GM18519 (cell line): Measurements from ENCODE around the gene MPPED1.

Experiments used
- ATAC-seq: cut with Tn5 transposase; IDR thresholded peaks from one replicate; pipeline ENCODE4 v1.9.1; 2021; ENCODE audit warnings: mild to moderate bottlenecking, moderate library complexity; ENCODE audit not compliant: unreplicated experiment, low FRiP score

MPPED1 gene

DNA sequence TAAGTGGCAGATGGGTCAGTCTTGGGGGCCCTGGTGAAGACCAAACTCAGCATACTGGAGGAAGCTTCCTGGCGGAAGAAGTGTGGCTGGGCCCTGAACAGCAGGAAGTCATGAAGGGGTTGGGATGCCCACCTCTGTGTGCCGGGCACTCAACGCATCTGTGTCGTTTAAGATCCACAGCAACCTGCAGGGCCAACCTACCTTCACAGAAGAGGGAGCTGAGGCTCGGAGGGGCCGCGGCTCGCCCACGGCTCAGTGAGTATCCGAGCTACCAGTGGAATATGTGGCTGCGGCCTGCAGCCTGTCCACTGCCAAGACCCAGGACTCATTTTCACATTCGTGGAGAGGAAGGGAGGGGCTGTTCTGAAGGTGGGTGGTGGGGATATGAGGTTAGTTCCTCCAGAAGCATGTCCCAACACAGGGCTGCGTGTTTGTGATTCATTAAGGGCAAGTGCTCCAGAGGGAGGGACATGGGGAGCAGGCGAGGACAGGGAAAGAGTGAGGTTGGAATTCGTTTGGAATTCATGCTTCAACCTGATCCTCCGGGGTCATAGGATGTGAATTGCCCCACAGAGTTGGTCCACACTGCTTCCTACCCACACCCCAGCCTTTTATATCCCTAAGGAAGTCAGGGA is 99.6 kb downstream of the MPPED1 start:
- no peak for ATAC-seq

DNA sequence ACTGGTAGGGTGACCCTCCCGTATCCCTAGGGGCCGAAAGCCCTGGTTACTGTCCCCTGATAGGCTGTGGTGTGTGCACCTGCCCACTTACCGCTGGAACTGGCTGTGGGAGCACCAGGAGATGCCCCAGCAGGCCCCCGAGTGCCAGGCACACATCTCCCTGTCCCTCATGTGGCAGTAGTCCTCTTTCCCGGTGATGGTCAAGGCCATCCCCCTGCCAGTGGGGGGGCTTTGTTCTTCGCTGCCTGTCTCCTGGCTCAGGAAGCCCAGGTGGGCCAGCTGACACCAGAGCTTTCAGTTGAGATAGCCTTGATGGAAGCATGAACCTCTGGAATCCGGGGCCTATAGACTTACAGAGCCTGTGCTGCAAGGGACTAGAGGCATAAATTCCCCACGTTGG is 100.5 kb downstream of the MPPED1 start:
- no peak for ATAC-seq

DNA sequence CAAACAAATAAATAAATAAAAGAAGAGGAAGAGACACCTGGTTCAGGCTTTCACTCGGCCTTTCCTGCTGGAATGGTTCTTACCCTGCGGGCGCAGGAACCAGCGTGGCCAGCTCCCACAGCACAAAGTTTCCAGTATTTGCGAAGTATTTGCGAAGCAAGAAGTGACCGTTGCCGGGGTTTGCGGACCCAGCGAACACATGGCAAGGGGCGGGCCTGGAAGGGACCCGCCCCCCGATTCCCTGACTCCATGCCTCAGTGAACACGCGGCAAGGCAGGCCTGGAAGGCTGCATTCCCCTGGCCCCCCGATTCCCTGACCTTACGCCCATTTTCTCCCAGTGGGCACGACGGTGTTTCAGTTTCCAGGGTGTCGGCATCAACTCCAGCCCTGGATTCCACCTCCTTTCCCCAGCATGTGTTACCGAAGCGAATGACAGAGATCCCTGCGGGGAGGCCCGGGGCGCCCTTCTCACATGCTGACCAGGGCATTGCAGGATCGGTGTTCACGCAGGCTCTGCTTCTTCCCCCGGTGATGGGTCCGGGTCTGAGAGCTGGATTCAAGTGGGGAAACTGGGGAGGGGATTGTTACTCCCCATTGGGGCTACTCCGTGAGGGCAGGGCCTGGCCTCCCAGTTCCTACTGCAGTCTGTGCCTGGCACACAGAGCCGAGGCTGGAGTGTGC is 102.8 kb downstream of the MPPED1 start:
- no peak for ATAC-seq

DNA sequence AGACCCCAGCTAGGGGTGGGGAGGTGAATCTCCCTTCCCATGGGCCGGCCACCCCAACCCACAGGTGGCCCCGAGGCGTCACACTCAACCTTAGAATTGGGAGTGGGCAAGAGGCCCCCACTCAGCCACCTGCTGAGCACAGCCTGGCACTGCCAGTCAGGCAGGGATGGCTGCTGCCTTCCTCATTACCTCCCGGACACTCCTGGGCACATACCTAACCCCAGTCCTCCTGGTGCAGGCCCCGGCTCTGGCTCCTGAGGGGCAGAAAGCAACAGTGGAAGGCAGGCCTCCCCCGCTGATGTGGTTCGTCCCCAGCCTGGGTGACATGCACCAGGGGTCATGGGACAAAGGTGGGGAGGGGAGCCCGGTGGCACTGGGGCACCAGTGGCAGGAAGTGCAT is 103.6 kb downstream of the MPPED1 start:
- no peak for ATAC-seq

DNA sequence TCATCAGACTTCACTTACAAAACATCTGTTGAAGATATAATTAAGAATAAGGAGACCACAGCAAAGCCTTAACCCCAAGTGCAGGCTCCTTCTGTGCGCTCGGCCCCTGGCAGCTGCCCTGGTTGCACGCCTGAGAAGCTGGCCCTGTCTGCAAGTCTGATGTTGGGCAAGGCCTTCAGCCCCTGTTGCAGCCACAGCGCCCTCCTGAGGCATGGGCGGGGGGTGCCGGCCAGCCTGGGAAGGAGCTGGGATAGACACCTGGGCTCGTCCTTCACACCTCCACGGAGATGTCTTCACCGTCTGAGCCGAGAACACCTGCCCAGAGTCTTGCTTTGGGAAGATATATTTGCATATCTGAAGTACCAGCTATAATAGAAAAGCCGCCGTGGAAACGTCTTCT is 104.1 kb downstream of the MPPED1 start:
- no peak for ATAC-seq

DNA sequence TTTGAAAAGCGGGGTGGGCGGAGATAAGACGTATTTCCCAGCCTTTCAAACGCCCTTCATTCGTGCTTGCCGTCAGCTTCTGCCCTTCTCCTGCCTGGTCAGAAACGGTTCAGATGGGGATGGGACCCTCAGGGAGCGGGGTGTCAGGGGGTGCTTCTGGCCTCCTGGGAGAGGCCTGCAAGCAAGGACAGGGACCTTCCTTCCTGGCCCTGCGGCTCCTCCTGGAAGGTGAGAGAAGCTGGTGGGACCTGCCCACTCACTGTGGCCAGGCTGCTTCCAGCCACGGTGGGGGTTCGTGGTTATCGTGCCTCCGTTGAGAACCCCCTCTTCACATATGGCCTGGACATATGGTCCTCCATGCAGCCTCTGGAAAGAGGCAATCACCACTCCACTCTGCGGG is 104.6 kb downstream of the MPPED1 start:
- no peak for ATAC-seq

DNA sequence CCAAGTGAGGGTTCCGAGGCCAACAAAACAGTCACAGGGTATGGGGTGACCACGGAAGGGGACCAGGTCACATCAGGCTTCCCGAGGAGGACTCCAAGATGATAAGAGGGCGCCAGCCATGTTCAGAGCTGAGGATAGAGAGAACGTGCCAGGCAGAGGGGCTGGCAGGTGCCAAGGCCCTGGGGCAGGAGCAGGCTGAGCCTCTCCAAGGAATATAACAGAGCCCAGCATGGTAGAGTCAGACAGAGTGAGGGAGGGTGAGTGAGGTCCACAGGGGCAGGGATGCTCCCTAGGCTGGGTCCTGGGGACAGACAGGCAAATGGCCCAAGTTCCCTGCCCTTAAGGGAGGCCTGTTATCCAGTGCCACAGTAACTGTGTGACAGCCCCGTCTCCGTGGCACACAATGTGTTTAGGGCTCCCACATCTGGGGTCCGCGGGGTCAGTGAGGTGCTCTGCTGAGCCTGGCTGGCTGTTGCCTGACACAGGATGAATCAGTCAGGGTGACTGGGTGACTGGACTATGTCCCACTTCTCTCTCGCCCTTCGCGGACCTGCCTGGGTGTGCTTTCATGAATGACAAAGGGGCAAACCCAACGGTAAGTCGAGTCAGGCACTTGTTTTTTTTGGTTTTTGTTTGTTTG is 105.3 kb downstream of the MPPED1 start:
- ATAC-seq: no peak

DNA sequence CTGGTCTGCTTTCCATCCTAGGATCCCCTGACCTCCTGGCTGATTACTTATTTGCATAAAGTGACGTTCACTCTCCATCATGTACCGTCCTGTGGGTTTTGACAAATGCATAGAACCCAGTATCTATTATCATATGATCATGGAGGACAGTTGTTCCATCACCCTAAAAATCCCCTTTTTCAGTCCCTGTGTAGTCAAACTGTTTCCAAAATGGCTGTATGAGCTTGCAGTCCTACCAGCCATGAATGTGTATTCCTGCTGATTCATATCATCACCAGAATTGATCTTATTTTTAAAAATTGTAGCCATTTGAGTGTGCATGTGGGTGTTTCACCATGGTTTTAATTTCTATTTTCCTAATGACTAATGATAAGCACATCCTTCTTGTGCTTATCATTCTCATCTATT is 108.8 kb downstream of the MPPED1 start:
- no peak for ATAC-seq

DNA sequence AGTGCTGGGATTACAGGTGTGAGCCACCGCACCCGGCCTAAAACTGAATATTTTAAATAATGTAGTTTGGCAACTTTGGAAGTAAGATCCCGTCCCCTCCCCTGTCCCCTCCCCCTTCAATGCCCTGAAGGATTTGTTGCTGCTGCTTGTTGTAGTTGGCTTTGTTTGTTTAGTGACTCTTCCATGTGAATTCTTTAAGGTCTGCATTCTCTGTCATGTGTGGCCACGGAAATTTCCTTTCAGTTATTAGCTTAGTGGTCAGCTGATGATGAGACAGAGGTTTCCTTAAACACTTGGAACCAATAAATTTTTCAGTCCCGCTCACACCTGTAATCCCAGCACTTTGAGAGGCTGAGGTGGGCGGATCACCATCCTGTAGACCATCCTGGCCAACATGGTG is 109.9 kb downstream of the MPPED1 start:
- ATAC-seq: no peak

DNA sequence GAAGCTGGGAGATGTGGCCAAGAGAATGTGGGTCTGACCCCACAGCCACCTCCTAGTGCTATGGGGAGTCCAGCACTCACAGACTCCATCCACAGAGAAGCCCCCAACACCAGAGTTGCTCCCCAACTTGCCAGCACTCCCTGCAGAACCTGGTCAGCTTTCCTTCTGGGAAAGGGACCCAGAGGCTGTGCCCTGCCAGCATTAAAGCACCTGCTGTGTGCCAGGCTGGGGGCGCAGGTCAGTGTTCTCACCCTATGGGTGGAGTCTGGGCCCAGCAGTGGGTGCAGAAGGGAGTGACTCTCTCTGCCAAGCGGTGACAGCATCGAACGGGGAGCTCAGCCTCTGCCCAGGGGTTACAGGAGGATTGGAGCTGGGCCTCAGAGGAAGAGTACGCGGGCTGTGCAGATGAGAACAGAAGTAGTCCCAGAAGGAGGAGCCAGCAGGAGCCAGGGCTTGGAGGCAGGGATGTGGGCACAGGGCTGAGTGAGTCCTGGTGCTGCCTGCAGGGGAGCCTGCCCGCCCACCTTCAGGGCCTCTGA is 114.4 kb downstream of the MPPED1 start:
- ATAC-seq: no peak

DNA sequence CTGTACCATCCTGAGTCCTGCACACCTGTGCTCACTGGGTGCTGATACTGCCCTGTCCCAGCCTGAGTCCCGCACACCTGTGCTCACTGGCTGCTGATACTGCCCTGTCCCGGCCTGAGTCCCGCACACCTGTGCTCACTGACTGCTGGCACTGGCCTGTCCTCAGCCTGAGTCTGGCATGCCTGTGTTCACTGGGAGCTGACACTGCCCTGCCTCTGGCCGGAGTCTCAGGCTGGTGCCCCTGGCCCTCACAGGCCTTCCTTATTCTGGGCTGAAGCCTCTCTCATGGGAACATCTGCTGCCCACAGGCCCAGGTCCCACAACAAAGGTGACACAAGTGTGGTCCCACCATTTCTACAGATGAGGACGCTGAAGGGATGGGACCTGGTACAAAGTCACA is 115.1 kb downstream of the MPPED1 start:
- no peak for ATAC-seq

DNA sequence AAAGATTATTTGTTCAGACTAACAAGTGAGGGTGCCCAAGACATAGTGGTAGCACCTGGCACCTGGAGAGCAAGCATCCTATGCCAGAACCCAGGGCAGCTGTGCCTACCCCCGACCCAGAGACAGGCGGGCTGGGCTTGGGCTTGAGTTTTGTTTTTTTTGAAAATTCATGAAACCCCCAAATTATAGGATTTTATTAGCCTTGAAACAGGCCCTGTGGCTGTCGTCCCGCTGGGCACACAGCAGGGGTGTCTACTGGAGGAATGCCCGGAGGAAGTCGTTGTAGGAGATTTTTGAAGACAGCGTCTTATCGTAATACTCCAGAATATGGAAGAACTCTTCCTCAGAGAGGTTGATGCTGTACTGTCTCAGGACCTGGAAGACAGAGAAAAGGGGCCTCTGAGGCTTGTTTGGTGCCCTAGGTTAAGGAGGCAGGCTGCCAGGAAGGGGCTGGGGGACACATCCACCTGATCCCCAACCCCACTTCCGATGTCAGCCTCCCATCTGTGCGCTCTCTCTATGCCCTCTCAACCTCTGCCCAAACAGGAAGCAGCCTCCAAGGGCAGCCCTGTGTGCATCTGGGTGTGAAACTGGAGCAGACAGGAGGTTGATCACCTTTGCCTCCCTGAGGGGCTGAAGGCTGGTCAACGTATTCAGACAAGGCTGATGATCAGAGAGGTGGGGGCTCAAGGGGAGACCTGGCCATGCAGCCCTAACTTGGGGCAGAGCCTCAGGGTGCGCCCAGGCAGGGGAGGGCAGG is 117.0 kb downstream of the MPPED1 start:
- no peak for ATAC-seq

DNA sequence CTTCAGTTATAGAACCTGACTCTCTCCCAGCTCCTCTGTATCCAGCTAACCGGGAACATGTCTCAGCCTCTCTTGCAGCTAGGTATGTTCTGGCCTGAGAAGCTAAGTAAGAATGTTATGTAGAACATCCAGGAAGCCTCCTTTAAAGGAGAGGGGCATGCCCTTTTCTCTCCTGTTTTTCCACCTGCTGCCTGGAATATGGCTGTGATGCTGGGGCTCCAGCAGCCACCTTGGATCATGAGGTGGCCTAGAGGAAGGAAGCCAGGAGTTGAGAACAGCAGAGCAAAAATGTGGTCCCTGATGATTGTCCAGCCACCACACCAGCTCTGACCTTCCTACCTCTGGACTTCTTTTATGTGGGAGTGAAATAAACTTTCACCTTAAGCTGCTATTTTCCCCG is 117.6 kb downstream of the MPPED1 start:
- no peak for ATAC-seq

DNA sequence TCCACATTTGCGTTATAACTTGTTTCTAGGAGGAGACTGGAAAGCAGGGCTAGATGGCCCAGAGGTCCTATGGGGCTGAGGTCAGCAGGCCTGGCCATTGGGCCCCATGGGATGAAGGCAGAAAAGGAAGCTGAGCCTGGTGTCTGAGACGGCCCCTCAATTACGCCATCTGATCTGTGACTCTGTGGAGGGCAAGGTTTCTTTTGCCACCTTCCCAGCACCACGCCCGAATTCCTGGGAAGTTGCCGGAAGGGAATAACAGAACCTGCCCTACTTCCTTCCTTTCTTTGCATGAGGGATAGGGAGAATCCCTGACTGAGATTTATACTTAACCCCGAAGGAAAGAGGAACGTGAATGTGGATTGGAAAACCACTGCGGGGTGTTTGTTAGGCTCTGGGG is 118.1 kb downstream of the MPPED1 start:
- ATAC-seq: no peak

DNA sequence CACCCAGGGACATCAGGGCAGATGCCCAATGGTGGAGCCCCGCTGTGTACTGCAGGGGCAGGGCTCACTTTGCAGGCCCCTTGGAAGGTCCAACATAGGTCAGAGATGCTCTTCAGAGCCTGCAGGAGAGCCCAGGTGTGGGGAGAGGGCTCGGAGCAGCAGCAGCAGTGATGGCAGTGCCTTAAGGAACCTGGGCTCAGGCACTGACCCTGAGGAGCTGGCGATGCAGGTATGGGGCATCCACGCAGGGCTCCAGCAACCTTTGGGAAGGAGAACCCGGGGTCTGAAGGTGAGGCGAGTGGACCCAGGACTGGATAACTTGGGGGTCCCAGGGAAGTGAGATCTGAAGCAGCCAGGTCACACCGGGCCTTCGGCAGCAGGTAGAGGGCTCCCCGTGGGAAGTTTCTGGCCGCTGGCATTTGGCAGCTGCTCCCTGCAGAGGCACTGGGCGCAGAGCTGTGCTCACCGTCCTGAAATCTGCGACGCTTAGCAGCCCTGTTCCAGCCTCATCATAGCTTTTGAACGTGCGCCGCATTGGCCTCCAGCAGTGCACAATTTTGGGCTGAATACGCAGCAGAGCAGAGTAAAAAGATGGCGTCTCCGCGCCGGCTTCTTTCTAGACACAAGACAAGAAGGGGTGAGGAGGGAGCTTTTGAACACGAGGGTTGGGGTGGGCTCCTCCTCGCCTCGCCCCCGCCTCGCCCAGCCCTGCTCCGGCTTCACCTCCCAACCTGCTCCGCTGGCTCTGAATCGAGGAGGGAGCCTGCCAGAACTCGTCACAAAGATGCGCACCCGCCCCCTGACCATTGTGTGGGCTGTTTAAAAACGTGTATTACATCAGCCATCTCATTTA is 118.8 kb downstream of the MPPED1 start:
- ATAC-seq: no peak

DNA sequence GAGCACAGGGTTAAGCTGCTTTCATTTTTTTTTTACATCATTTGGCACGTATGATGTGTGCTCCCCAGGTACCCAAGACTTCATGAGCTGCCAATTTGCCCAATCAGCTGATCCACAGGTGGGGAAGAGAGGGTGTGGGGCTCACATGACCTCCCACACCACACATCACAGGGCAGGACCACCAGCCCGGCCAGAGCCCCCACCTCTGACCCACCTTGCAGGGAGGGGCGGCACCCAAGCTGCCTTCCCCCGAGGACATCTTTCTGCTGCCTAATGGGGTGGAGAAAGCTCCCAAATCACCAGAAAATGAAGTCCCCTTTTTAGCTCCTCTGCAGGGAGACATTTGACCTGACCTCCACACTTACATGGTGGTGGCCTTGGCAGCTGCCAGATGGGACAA is 119.8 kb downstream of the MPPED1 start:
- no peak for ATAC-seq

DNA sequence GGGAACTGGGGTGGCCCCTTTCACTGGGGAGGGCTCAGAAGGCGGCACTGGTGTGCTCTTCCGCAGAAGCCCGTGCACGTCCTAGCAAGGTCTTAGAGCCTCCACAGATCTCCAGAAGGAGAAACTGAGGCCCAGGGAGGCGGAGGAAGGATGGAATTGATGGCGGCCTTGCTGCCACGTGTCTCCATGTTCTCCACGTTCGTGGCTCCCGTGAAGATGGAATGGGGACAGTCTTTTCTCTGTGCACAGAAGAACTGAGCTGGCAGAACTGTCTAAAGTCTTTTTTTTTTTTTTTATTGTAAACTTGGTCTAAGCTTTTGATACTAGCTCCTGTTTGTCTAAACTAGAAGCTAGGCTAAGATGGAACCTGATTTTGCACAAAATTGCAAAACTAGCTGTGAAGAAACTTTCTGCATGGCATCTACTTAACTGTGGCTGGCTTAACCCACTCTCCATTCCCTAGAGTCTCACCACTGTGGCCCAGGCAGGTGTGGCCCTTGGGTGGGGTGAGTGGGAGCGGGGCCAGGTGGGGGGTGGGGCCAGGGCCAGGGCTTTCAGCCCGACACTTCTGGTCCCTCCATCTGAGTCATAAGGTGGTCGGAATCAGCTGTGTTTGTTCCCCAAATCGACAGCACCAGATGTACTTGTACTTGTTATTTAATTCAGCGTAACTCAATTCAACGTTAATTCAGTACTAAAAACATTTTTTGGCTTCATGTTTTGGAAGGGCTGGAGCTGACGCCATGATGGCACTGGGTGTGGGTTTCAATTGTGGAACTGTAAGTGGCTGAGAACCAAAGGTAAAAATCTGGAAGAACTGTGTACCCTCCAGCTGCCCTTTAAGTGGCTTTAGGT is 120.7 kb downstream of the MPPED1 start:
- ATAC-seq: no peak

DNA sequence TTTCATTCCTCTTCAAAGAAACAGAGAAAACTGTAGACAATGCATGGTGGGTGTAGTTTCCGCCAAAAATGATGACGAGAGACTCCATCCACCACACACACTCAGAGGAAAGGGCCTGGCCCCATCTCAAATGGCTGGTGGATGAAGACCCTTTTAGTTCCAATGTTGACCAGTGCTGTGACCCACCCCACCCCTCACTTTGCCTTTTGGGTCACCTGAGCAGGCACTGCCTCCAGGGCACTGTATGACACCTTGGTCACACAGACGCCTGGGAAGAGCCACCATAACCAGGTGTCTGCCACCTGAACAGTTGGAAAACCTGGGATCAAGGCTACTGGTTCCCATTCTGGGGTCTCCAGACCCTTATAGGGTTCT is 121.3 kb downstream of the MPPED1 start:
- ATAC-seq: no peak

DNA sequence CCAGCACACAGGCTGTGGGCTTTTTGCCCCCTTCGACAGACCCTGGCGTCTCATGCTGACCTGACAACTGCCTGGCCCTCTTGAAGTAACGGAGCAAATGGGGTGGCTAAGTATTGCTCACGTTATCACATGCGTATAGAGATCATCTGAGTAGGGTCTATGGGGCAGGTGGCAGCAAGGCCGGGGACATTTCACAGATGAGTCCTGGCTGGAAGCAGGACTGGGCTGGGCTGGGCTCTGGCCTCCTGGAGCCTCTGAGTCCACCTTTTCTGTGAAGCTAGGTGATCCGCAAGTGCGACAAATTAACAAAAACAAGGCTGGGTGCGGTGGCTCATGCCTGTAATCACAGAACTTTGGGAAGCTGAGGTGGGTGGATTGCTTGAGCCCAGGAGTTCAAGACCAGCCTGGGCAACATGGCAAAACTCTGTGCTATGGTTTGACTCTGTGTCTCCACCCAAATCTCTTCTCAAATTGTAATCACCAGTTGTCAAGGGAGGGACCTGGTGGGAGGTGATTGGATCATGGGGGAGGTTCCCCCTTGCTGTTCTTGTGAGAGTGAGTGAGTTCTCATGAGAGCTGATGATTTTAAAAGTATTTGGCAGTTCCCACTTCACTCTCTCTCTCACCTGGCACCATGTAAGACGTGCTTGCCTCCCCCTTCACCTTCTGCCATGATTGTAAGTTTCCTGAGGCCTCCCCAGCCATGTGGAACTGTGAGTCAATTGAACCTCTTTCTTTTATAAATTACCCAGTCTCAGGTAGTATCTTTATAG is 122.0 kb downstream of the MPPED1 start:
- ATAC-seq: no peak
